GM19043 (cell line): ENCODE data around the gene LTN1.
"Not testable (repeated sequence)": the region's sequence is repeated elsewhere in the genome, so short reads cannot be mapped to it uniquely, and the experiment has no call there.

ENCODE experiments used
- ATAC-seq: cut with Tn5 transposase; IDR thresholded peaks from one replicate; pipeline ENCODE4 v1.9.1; 2021; ENCODE audit warnings: low read depth; ENCODE audit not compliant: unreplicated experiment

LTN1 gene, protein sequence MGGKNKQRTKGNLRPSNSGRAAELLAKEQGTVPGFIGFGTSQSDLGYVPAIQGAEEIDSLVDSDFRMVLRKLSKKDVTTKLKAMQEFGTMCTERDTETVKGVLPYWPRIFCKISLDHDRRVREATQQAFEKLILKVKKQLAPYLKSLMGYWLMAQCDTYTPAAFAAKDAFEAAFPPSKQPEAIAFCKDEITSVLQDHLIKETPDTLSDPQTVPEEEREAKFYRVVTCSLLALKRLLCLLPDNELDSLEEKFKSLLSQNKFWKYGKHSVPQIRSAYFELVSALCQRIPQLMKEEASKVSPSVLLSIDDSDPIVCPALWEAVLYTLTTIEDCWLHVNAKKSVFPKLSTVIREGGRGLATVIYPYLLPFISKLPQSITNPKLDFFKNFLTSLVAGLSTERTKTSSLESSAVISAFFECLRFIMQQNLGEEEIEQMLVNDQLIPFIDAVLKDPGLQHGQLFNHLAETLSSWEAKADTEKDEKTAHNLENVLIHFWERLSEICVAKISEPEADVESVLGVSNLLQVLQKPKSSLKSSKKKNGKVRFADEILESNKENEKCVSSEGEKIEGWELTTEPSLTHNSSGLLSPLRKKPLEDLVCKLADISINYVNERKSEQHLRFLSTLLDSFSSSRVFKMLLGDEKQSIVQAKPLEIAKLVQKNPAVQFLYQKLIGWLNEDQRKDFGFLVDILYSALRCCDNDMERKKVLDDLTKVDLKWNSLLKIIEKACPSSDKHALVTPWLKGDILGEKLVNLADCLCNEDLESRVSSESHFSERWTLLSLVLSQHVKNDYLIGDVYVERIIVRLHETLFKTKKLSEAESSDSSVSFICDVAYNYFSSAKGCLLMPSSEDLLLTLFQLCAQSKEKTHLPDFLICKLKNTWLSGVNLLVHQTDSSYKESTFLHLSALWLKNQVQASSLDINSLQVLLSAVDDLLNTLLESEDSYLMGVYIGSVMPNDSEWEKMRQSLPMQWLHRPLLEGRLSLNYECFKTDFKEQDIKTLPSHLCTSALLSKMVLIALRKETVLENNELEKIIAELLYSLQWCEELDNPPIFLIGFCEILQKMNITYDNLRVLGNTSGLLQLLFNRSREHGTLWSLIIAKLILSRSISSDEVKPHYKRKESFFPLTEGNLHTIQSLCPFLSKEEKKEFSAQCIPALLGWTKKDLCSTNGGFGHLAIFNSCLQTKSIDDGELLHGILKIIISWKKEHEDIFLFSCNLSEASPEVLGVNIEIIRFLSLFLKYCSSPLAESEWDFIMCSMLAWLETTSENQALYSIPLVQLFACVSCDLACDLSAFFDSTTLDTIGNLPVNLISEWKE (N-terminal part only)

GRCh38 chr21:28992526-28993292 lies at the start of gene LTN1:
Gene LTN1 (minus strand): TSS chr21:28992877. CDS start chr21:28992805, 72 bp downstream.
- peak; percentile 98 for ATAC-seq

DNA sequence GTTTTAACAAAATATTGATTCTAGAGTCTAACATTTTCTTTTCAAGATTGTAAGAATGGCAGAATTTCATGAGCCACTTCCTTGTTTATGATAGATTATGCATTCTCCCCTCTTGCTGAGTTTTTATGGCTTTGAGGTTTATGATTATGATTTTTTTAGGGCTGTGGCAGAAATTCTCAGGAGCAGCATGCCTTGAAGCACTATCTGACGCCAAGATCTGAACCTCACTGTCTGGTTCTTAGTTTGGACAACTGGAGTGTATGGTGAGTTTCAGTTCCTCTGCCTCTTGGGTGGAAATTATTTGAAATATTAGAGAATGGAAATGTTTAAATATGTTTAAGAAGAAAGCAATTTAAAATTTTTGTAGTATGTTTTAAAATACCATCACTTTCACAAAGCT lies 42.0 kb upstream of the LTN1 start:
- ATAC-seq = no peak

DNA sequence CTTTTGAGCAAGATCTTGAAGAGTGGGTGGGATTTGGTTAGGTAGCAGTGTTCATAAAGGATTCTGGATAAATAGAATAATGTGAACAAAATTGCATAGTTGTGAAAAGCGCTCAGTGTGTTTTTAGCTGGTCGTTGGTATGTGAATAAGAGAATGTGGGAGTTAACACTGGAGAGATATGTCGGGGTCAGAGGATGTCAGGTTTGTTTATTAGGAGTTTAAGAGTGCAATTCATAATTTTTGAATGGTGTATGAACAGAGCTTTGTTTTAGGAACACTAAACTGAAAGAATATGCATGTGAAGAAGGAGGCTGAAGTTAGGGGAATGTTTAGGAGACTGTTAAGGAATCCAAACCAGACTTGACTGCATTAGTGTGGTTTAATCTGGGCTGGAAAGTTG lies 41.2 kb upstream of the LTN1 start:
- no peak for ATAC-seq

- ATAC-seq = no peak
Observed at GRCh38 chr21:29033301-29033700, 40.6 kb upstream of the LTN1 start.

- ATAC-seq = no peak
Observed at GRCh38 chr21:29030909-29031308, 38.2 kb upstream of the LTN1 start.

GRCh38 chr21:29029524-29029923 lies 36.8 kb upstream of the LTN1 start:
- no peak for ATAC-seq

- ATAC-seq = no peak
Observed at GRCh38 chr21:29025328-29025713, 32.6 kb upstream of the LTN1 start.

DNA sequence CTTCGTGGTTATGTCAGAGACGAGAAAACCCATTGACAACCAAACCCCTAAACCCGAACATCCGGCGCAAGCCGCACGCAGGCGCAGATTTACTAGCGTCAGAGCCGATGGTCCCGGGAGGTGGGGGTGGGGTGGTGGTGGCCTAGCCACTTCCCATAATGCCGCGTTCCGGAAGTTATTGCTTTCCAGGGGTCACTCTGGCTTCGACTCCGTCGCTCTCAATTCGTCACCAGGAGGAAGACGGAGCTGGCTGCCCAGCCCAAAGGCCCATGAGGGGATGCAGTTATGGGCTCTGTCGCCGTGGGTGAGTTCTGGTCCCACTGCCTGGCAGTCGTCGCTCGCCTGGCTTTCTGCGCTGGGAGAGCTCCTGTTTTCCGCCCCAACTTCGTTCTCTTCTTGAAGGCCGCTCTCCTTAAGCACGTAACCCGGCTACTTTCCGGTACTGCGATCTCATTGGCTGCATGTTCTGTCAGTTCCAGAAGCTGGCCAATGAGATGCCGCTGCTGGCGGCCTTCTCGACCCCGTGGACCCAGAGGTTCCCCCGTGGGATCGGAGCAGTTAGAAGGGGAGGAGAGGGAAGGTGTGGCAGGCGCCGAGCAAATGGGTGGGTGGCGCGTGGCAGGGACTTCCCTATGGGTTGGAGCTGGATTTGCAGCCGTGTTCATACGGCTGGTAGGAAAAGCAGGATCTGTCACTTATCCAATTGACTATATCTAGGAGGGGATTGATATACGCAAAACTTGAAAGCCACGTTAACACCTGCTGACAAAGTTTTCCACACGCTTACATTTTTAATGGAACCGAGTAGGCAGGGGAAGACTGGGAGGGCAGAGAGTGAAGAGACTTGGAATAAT lies 32.0 kb upstream of the LTN1 start, which contains the start of gene USP16:
USP16 (plus strand) TSS at position 195 of the 854 bp plus-strand sequence. CDS start 3,246 bp downstream, outside the sequence.
- peak; percentile 97 for ATAC-seq

- ATAC-seq = no peak
Observed at GRCh38 chr21:29022166-29022565, 29.5 kb upstream of the LTN1 start.

DNA sequence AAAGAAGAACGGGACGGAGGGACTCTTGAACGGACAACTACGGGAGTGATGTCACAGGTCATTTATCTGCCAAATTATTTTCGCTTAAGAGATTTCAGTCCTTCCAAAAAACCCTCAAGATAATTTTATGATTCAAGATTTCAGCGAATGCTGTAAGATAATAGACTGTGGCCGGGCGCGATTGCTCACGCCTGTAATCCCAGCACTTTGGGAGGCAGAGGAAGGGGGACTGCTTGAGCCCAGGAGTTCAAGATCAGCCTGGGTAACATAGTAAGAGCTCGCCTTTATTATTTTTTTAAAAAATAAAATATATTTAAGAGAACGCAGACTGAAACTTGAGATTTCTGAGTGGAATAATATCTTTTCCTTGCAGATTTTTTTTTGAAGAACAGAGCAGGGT lies 25.9 kb upstream of the LTN1 start:
- no peak for ATAC-seq

- no peak for ATAC-seq
Observed at GRCh38 chr21:29017639-29018237, 25.1 kb upstream of the LTN1 start.

DNA sequence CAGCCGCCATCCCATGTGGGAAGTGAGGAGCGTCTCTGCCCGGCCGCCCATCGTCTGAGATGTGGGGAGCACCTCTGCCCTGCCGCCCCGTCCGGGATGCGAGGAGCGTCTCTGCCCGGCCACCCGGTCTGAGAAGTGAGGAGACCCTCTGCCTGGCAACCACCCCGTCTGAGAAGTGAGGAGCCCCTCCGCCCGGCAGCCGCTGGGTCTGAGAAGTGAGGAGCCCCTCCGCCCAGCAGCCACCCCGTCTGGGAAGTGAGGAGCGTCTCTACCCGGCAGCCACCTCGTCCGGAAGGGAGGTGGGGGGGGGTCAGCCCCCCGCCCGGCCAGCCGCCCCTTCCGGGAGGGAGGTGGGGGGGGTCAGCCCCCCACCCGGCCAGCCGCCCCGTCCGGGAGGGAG lies 18.6 kb upstream of the LTN1 start:
- not testable (repeated sequence) for ATAC-seq

GRCh38 chr21:29008367-29008766 lies 15.7 kb upstream of the LTN1 start:
- no peak for ATAC-seq

GRCh38 chr21:29007810-29008209 lies 15.1 kb upstream of the LTN1 start:
- no peak for ATAC-seq

GRCh38 chr21:29007135-29007534 lies 14.5 kb upstream of the LTN1 start:
- no peak for ATAC-seq

- ATAC-seq = no peak
Observed at GRCh38 chr21:29005696-29006095, 13.0 kb upstream of the LTN1 start.

GRCh38 chr21:29002442-29003144 lies 9.9 kb upstream of the LTN1 start:
- ATAC-seq = peak; percentile 100

- no peak for ATAC-seq
Observed at GRCh38 chr21:28993293-28993629, 584 bp upstream of the LTN1 start.
